T-helper 17 cell (primary cell): Measurements from ENCODE around the gene POR. TPM values are rescaled to one million over a fixed set of nuclear protein-coding genes. Genes with fewer than 3 reads are reported as not detected.
"Not testable (repeated sequence)": the region's sequence is repeated elsewhere in the genome, so short reads cannot be mapped to it uniquely, and the experiment has no call there.

Experiments used
- ATAC-seq: fragments of 150-1000 bp; cut with Tn5 transposase; 2 replicates; pipeline ENCODE4 v1.10.0; 2021; ENCODE audit warnings: mild to moderate bottlenecking, moderate library complexity
- DNase-seq, 3 donors: peaks; one replicate each; pipeline versions ENCODE4 v3.0.0 to v3.0.0-alpha.2; 2020 to 2021
- H3K9me3 ChIP-seq: one replicate; pipeline ENCODE4 v1.7.0; 2013; ENCODE audit warnings: low read length, mild to moderate bottlenecking; ENCODE audit not compliant: control insufficient read depth, poor library complexity, severe bottlenecking
- H3K27ac Mint-ChIP-seq: one replicate; pipeline ENCODE4 v1.8.0; 2022; ENCODE audit warnings: mild to moderate bottlenecking, moderate library complexity, mixed read lengths
- H3K27me3 Mint-ChIP-seq: one replicate; pipeline ENCODE4 v1.8.0; 2022; ENCODE audit warnings: mixed read lengths
- H3K36me3 Mint-ChIP-seq: one replicate; pipeline ENCODE4 v1.8.0; 2022; ENCODE audit warnings: low read depth, mixed read lengths
- H3K4me1 Mint-ChIP-seq: one replicate; pipeline ENCODE4 v1.8.0; 2022; ENCODE audit warnings: mild to moderate bottlenecking, mixed read lengths
- H3K4me3 Mint-ChIP-seq: one replicate; pipeline ENCODE4 v1.8.0; 2022; ENCODE audit warnings: mild to moderate bottlenecking, moderate library complexity, mixed read lengths
- total RNA-seq, 4 donors: library from RNA in 2 of 4; stranded (reverse) in 2 of 4; gene quantifications; one replicate each; pipeline ENCODE4 v1.2.3 and lab custom pipeline; 2022 to 2026

The POR gene
- total RNA-seq, 2 donors from 2014 or later, result 48.7 to 51.0 TPM

DNA sequence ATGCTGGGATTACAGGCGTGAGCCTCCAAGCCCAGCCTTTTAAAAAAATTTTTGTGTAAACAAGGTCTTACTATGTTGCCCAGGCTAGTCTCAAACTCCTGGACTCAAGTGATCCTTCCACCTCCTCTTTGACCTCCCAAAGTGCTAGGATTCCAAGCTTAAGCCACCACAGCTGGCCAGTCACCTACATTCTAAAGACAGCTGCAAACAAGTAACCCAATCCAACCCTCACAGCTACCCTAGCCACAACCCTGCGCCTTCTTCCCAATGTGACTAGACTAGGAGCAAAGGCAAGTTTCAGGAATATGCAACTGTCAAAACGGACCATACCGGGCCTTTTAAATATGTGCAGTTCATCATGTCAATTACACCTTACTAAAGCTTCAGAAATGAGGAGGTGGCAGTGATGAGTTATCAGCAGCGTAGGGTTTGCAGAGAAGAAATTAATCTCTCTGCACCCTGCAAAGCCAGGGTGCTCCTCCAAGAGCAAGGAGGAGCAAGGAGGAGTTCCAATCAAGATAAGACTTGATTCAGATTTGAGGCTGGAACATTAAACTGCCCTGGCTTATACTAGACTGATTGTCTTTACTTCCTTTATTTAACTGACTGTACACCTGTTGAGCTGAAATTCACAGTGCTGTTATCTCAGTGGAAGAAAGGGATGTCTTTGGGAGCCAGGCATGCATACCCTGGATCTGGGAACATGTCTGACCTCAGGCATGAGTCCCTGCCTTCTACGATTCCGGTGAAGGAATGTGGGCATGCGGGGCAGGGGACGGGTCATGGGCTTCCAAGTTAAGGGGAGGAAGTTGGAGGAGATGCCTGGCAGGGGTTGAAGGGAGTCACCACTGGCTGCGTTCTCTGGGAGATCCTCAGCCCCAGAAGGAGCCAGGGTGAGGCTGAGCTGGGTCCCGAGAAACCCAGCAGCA is 95.0 kb downstream of the POR start:
- ATAC-seq, result no peak
- H3K4me1 Mint-ChIP-seq, result peaks cover 28% of the 10 kb centered on the region
- H3K27me3 Mint-ChIP-seq, result no peaks in the 10 kb centered on the region
- no peaks in the 10 kb centered on the region for H3K9me3 ChIP-seq
- DNase-seq, result no peak
- peaks cover 4% of the 10 kb centered on the region for H3K36me3 Mint-ChIP-seq
- H3K27ac Mint-ChIP-seq, result peak overlapping the region; percentile 90
- peak overlapping the region; percentile 88 for H3K4me3 Mint-ChIP-seq

DNA sequence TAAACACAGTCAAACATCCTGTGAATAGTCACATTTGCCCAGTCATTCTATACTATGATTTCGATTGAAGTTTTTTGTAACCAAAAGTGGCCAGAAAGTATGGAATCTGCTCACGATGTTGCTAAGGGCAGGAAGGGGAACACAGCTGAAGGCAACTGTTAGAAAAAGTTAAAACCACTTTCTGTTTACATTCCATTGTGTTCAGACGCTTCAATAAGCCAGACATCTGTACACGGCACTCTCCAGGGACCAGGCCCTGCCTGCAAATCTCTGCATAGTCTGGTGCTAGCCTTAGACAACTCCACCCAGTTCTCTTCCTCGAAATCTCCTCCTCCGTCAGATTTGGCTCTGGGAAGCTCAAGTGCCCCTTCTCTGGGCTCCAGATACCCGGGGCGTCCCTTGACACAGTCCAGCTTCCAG is 96.5 kb downstream of the POR start:
- no peak overlapping the region for H3K4me3 Mint-ChIP-seq
- H3K9me3 ChIP-seq, result no peaks in the 10 kb centered on the region
- ATAC-seq (no peak), DNase-seq (no peak)
- peaks cover 2% of the 10 kb centered on the region for H3K36me3 Mint-ChIP-seq
- H3K4me1 Mint-ChIP-seq, result peaks cover 28% of the 10 kb centered on the region
- peak overlapping the region; percentile 66 for H3K27ac Mint-ChIP-seq
- no peaks in the 10 kb centered on the region for H3K27me3 Mint-ChIP-seq

DNA sequence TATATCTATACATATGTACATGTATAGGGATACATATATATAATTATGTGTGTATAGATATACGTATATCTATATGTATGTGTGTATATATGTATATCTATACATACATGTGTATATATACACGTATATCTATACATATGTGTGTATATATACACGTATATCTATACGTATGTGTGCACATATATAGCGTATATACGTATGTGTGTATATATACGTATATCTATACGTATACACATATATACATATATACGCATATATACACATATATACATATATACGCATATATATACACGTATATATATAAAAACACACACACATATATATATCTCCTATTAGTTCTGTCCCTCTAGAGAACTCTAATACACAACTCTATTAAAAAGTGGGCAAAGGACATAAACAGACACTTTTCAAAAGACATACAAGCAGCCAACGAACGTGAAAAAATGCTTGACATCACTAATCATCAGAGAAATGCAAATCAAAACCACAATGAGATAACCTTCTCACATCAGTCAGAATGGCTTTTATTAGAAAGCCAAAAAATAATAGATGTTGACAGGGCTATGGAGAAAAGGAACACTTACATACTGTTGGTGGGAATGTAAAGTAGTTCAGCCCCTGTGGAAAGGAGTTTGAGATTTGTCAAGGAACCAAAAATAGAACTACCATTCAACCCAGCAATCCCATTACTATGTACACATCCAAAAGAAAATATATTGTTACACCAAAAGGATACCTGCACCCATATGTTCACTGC is 101.4 kb downstream of the POR start:
- H3K36me3 Mint-ChIP-seq, result peaks cover 5% of the 10 kb centered on the region

DNA sequence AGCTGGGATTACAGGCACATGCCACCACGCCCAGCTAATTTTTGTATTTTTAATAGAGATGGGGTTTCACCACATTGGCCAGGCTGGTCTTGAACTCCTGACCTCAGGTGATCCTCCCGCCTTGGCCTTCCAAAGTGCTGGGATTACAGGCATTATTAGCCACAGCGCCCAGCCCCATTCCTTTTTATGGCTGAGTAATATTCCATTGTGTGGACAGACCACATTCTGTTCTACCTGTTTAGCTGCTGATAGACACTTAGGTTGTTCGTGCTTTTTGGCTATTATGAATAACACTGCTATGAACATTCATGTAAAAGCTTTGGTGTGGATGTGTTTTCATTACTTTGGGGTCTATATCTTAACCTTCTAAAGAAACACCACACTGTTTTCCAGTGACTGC is 103.6 kb downstream of the POR start:
- not testable (repeated sequence) for H3K36me3 Mint-ChIP-seq, ATAC-seq, H3K27ac Mint-ChIP-seq, H3K4me3 Mint-ChIP-seq, H3K9me3 ChIP-seq, H3K4me1 Mint-ChIP-seq, DNase-seq, H3K27me3 Mint-ChIP-seq

More for the DNA sequence above, 101.4 kb downstream of the POR start:
- H3K27ac Mint-ChIP-seq, result no peak overlapping the region
- no peaks in the 10 kb centered on the region for H3K9me3 ChIP-seq
- H3K27me3 Mint-ChIP-seq, result no peaks in the 10 kb centered on the region
- H3K4me3 Mint-ChIP-seq, result no peak overlapping the region
- peaks cover 5% of the 10 kb centered on the region for H3K4me1 Mint-ChIP-seq
- DNase-seq, result no peak
- ATAC-seq, result no peak

DNA sequence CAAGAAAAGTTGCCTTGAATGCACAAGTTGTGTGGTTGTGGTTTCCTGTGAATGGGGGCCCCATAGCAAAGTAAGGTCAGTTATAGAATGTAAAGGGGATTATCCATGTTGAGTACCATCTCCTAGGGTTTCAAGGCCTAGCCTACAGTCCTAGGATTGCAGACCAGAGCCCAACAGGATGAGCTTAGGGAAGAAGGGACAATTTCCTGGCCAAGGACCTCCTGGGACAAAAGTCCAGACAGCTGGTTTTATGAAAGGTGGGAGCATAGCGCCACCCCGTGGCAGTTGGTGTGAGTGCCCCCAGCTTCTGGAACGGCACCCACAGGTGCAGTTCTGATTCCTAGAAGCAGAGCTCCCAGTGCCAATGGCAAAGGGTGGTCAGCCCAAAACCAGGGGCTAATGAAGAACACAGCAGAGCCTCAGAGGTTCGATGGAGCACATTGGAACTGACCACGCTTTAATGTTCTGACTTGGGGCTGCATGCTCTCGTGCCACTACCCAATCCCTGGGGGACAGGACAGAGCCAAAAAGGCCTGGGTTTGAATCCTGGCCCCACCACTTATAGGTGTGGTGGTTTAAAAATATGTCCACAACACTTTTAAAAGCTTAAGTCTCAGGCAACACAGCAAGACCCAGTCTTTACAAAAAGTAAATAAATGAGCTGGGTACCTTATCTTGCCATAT is 105.2 kb downstream of the POR start:
- H3K9me3 ChIP-seq, result no peaks in the 10 kb centered on the region
- Mint-ChIP-seq H3K4me3 (no peak overlapping the region), H3K36me3 (peaks cover 10% of the 10 kb centered on the region), H3K4me1 (peaks cover 7% of the 10 kb centered on the region), H3K27ac (no peak overlapping the region), H3K27me3 (no peaks in the 10 kb centered on the region)
- peak; percentile 48 to 61 (median 48) for DNase-seq
- ATAC-seq, result peak; percentile 73

DNA sequence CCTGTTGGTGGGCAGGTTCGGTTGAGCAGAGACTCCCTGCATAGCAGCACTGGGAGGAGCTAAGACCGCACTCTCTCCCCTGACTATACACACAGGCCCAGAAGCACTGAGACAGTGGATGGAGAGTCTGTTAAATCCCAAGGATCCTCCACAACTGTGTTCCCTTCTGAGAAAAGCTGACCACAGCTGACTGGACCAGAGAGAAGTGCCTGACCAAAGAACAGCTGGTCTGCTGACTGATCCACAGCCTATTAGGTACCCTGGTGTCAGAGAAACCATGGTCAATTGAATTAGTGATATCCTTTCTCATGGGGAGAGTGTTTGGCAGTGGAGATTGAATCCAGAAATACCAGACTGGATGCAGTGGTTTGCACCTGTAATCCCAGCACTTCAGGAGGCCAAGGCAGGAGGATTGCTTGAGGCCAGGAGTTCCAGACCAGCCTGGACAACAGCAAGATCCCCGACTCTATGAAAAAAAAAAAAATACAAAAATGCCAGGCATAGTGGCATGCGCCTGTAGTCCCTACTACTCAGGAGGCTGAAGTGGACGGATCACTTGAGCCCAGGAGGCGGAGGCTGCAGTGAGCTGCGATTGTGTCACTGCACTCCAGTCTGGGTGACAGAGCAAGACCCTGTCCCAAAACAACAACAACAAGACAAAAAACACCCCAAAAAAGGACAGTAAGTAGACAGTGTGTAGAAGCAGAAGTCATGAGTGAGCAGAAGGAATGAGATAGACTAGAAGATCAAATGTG is 107.2 kb downstream of the POR start:
- ATAC-seq (no peak), DNase-seq (no peak)
- H3K27ac Mint-ChIP-seq, result no peak overlapping the region
- H3K27me3 Mint-ChIP-seq, result no peaks in the 10 kb centered on the region
- peaks cover 7% of the 10 kb centered on the region for H3K4me1 Mint-ChIP-seq
- no peak overlapping the region for H3K4me3 Mint-ChIP-seq
- H3K9me3 ChIP-seq, result no peaks in the 10 kb centered on the region
- H3K36me3 Mint-ChIP-seq, result peaks cover 9% of the 10 kb centered on the region

DNA sequence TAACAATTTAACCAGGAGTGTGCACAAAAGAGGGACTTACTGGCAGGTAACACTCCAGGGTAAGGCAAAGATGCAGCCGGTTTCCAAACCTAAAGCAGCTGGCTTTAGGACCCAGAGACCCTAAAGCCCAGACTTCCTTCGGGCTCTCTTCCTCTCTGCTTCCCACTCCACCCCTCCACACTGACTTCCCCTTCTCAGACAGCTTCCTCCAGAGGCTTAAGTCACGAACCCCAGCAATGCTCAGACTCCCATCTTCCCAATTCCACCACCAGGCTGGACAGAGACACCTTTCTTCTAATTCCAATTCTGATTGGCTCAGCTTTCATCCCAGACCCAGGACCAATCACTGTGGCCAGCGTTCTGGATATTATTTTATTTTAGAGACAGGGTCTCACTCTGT is 108.0 kb downstream of the POR start:
- ATAC-seq (no peak), DNase-seq (no peak)
- H3K4me1 Mint-ChIP-seq, result peaks cover 7% of the 10 kb centered on the region
- H3K9me3 ChIP-seq, result no peaks in the 10 kb centered on the region
- peaks cover 8% of the 10 kb centered on the region for H3K36me3 Mint-ChIP-seq
- H3K27me3 Mint-ChIP-seq, result no peaks in the 10 kb centered on the region
- no peak overlapping the region for H3K4me3 Mint-ChIP-seq
- H3K27ac Mint-ChIP-seq, result no peak overlapping the region

DNA sequence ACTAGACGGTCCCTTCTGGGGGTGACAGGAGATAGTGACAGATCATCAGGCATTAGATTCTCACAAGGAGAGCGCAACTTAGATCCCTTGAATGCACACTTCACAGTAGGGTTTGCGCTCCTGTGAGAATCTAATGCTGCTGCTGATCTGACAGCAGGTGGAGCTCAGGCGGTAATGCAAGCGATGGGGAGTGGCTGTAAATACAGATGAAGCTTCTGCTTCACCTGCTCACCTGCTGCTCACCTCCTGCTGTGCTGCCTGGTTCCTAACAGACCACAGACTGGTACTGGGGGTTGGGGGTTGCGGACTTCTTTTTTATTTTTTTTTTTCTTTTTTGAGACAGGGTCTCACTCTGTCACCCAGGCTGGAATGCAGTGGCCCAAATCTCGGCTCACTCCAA is 114.7 kb downstream of the POR start:
- H3K4me3 Mint-ChIP-seq, DNase-seq, ATAC-seq, H3K4me1 Mint-ChIP-seq, H3K27ac Mint-ChIP-seq, H3K36me3 Mint-ChIP-seq, H3K9me3 ChIP-seq, H3K27me3 Mint-ChIP-seq: not testable (repeated sequence)

DNA sequence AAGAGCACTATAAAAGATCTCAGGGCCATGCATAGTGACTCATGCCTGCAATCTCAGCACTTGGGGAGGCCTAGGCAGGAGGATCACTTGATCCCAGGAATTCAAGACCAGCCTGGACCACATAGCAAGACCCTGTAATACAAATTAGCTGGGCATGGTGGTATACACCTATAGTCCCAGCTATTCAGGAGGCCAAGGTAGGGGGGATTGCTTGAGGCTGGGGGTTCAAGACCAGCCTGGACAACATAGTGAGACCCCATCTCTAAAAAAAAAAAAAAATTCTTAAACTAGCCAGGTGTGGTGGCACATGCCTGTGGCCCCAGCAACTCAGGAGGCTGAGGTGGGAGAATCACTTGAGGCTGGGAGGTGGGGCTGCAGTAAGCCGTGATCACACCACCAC is 117.0 kb downstream of the POR start:
- ATAC-seq (no peak), DNase-seq (no peak)
- no peak overlapping the region for H3K4me3 Mint-ChIP-seq
- peaks cover 4% of the 10 kb centered on the region for H3K4me1 Mint-ChIP-seq
- H3K9me3 ChIP-seq, result no peaks in the 10 kb centered on the region
- H3K27ac Mint-ChIP-seq, result no peak overlapping the region
- H3K36me3 Mint-ChIP-seq, result no peaks in the 10 kb centered on the region
- H3K27me3 Mint-ChIP-seq, result no peaks in the 10 kb centered on the region

Other genes with a start within 250 kb of the POR start
- gene HIP1, start 176.2 kb upstream of the POR start, total RNA-seq, result 1 to 10 TPM; 2.6 to 6.9 TPM
- gene CCL26, start 142.9 kb upstream of the POR start, total RNA-seq, result not detected
- not detected for gene CCL24, start 101.3 kb upstream of the POR start, total RNA-seq
- gene RHBDD2, start 36.1 kb upstream of the POR start, total RNA-seq, result 100 to 1,000 TPM; 136 to 140 TPM
- 10 to 100 TPM; 21.7 to 27.0 TPM for gene TMEM120A, start 79.4 kb downstream of the POR start, total RNA-seq
- gene STYXL1, start 132.8 kb downstream of the POR start, total RNA-seq, result 10 to 100 TPM in 1 of 2 donors, 1 to 10 TPM in 1; 9.0 to 16.5 TPM
- 10 to 100 TPM; 73.6 to 77.0 TPM for gene MDH2, start 133.0 kb downstream of the POR start, total RNA-seq